BJ (cell line): ENCODE measurements around the gene GPC6. TPM values are rescaled to one million over a fixed set of nuclear protein-coding genes. Genes with fewer than 3 reads are reported as not detected.

Source experiments
- CTCF ChIA-PET: fragments of 350-600 bp; formaldehyde crosslinking; extraction: SDS; loops from one replicate; lab custom pipeline; 2021; ENCODE audit warnings: antibody characterized with exemption, inconsistent platforms; lab: Yijun Ruan, JAX
- POLR2A ChIA-PET: fragments of 300-600 bp; sonication (Branson Sonifier 250); formaldehyde crosslinking; extraction: SDS; loops from one replicate; lab custom pipeline; 2021; ENCODE audit warnings: antibody characterized with exemption; lab: Charles Lee
- DNase-seq: peaks from one replicate; pipeline ENCODE4 v3.0.0-alpha.2; 2011; ENCODE audit warnings: low read depth
- H3K27me3 ChIP-seq: 2 replicates; pipeline ENCODE4 v1.6.0; 2011; ENCODE audit warnings: low read length; ENCODE audit not compliant: control insufficient read depth, insufficient read depth
- H3K36me3 ChIP-seq: 2 replicates; pipeline ENCODE4 v1.5.1; 2011; ENCODE audit warnings: low read length; ENCODE audit not compliant: control insufficient read depth, insufficient read depth
- H3K4me3 ChIP-seq: 2 replicates; pipeline ENCODE4 v1.5.1; 2011; ENCODE audit warnings: low read depth, mild to moderate bottlenecking, control low read depth, low read length
- polyA plus RNA-seq: library from polyadenylated mRNA; depleted of rRNA; stranded (reverse); fragments of >200 nt; gene quantifications from 2 replicates; pipeline ENCODE4 v1.2.3, GENCODE V29; 2011
- TF ChIP-seq, protein P1 (sequence below): IDR thresholded peaks from 2 replicates; pipeline ENCODE4 v1.5.1; 2011; ENCODE audit warnings: low read depth, mild to moderate bottlenecking, control low read depth, inconsistent platforms, low read length, moderate library complexity; ENCODE audit not compliant: insufficient read depth

Gene GPC6
- polyA plus RNA-seq, 1 experiment: 23.0 TPM

DNA sequence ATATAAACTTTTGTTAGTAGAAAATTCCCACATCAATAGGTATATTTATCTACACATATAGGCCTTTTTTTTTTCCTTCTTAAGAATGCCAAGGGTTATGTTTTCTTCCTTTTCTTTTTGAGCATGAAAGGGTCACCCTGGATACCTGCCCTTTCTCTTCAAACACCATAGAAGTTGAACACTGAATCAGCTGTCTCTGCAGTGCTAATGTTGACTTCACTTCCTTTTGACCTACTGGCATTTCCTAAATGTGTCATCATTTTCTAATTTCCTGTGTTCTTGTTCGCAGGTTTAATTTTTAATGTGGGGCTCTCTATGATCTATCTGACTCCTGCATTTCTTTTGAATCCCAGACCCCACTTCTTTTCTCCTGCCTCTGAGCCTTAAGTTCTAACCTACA is 532.0 kb downstream of the GPC6 start:
- TF ChIP-seq, protein P1, sequence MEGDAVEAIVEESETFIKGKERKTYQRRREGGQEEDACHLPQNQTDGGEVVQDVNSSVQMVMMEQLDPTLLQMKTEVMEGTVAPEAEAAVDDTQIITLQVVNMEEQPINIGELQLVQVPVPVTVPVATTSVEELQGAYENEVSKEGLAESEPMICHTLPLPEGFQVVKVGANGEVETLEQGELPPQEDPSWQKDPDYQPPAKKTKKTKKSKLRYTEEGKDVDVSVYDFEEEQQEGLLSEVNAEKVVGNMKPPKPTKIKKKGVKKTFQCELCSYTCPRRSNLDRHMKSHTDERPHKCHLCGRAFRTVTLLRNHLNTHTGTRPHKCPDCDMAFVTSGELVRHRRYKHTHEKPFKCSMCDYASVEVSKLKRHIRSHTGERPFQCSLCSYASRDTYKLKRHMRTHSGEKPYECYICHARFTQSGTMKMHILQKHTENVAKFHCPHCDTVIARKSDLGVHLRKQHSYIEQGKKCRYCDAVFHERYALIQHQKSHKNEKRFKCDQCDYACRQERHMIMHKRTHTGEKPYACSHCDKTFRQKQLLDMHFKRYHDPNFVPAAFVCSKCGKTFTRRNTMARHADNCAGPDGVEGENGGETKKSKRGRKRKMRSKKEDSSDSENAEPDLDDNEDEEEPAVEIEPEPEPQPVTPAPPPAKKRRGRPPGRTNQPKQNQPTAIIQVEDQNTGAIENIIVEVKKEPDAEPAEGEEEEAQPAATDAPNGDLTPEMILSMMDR: no peak
- ChIA-PET POLR2A (no interaction called here), CTCF (no interaction called here)
- Histone ChIP-seq H3K36me3 (no peaks in the 10 kb centered on the region), H3K4me3 (no peak overlapping the region), H3K27me3 (no peaks in the 10 kb centered on the region)
- DNase-seq: no peak

DNA sequence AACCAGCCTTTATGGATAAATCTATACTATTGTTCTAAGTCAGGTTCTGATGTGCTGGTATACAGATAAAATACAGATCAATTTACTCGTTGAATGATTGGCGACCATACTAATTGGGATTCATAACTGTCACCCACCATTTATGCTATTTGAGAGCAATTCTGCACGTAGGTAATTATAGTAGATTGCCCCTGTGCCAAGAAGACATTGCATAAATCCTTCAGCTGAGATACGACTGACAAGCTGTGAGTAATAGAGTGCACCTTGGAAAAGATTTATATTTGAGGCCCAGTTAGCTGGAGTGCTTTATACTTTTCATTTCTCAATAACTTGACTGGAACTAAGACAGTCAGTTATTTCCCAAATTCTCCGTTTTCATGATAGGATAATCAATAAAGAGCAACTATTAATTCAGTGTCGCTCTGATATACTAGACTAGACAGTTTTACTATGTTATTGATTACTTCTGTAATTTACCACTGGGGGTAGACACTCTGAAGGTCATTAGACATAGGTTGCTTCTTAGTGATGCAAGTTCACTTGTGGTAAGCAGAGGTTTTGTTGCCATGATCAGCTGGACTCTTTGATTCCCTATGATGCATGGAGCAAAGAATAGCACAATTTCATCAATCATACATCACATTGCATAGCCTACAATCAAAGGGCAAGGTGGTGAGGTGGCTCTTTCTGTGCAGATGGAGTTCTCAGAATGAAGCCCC is 536.3 kb downstream of the GPC6 start:
- DNase-seq: no peak
- Histone ChIP-seq H3K27me3 (no peaks in the 10 kb centered on the region), H3K36me3 (no peaks in the 10 kb centered on the region), H3K4me3 (no peak overlapping the region)
- ChIA-PET CTCF (no interaction called here), POLR2A (no interaction called here)
- TF ChIP-seq, protein P1: no peak

DNA sequence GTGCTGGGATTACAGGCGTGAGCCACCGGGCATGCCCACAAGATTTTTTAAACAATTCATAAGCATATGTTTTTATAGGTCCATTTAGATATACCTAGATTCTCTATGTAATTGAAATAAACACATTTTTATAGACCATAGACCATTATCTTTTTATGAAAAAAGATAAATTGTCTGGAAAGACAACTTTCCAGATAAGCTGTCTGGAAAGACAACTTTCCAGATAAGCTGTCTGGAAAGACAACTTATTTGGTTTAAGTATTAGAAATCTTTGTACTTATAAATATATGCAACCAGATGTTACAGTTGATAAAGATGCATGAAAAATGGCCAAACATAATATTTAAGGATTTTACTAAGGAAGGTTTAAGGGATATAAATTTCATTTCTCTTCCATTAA is 538.5 kb downstream of the GPC6 start:
- H3K27me3 ChIP-seq: no peaks in the 10 kb centered on the region
- TF ChIP-seq, protein P1: no peak

DNA sequence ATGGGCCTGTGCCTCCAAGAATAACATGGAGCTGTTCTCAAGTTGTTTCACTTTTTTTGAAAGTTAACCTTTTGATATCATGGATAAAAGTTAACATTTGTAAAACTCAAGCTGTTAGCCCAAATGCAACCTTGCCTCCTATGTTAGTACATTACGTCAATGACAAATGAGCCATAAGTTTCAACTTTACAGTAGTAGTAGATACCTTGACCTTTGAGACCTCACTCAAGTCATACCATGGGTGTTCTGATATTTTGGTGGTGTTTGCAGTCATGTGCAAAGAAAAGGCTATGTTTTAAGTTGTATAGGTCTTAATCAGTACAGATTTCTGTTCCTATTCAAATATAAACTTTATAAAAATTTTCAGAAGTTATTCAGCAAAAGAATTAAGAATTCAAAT is 539.2 kb downstream of the GPC6 start:
- no peak for DNase-seq
- TF ChIP-seq, protein P1: no peak
- ChIA-PET POLR2A (no interaction called here), CTCF (no interaction called here)
- Histone ChIP-seq H3K36me3 (no peaks in the 10 kb centered on the region), H3K27me3 (no peaks in the 10 kb centered on the region), H3K4me3 (no peak overlapping the region)

More for the DNA sequence above, 538.5 kb downstream of the GPC6 start:
- CTCF ChIA-PET: no interaction called here
- Histone ChIP-seq H3K4me3 (no peak overlapping the region), H3K36me3 (no peaks in the 10 kb centered on the region)
- DNase-seq: no peak
- POLR2A ChIA-PET: no interaction called here

DNA sequence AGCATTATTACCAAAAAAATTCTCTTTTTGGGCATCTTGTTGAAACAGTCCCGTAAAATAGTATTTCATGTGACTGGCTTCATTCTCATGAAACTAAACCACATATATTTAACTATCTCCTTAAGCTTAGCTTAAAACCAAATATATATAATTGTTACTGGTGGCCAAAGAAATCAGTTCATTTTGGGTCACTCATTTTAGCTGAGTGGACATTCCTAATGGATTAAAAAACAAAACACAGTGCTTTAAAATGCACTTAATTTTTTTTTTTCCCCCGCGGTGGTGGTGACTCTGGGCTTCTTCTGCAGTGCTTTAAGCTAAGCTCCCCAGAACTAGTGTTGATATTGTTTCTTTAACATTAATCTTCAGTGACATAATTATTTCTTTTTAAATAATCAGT is 540.1 kb downstream of the GPC6 start:
- TF ChIP-seq, protein P1: no peak
- H3K36me3 ChIP-seq: no peaks in the 10 kb centered on the region

More for the DNA sequence above, 540.1 kb downstream of the GPC6 start:
- CTCF ChIA-PET: interaction anchor here (1.2 kb wide), 1 partner anchor 10 kb away, joined by 5 read pairs; no protein-coding TSS in a partner anchor
- POLR2A ChIA-PET: no interaction called here
- H3K4me3 ChIP-seq: no peak overlapping the region
- DNase-seq: no peak
- H3K27me3 ChIP-seq: no peaks in the 10 kb centered on the region
